ENCODE results near the gene SERINC2.
"Not testable (repeated sequence)": the region's sequence is repeated elsewhere in the genome, so short reads cannot be mapped to it uniquely, and the experiment has no call there.

SERINC2 gene

DNA sequence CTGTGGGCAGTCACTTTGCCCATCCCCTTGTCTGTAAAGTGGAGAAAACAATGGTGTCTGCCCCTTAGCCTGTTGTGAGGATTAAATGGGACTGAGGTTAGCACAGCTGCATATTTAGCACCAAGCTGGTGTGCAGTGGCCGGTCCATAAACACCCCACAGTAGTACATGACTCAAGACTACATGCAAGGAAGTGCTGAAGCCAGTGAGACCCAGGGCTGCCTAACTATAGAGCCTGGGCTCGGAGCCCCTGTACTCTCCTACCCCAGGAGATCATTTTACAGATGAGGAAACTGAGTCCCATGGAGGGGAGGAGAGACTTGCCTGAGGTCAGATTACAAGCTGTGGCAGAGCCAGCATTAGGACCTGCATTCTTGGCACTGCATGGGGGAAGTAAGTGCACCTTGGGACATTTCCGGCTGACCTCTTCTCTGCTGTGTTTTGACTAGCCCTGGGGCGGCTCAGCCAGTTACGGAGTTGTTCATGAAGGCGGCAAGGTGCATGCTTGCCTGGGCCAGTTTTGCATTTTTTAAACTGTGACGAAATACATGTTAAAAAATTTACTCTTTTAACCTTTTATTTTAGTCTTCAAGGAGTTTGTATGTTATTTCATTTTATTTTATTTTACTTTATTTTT, 3.2 kb downstream of the SERINC2 start:
- no peak for DNase-seq

DNA sequence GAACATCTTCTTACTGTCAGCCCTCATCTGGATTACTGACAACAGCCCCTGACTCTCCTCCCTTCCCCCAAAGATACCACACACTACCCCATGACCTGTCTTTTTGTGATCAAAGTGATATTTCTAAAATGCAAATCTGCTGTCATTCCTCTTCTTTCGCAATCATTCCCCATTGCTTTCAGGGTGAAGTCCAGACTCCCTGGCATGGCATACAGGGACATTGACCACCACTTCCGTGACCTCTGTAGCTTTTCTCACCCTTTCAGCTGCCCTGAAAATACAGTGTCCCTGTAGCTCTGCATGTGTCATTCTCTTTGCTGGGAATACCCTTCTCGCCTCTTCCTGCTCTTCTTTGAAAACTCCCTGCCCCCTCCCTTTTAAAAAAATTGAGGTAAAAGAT, 4.1 kb downstream of the SERINC2 start:
- DNase-seq = no peak

DNA sequence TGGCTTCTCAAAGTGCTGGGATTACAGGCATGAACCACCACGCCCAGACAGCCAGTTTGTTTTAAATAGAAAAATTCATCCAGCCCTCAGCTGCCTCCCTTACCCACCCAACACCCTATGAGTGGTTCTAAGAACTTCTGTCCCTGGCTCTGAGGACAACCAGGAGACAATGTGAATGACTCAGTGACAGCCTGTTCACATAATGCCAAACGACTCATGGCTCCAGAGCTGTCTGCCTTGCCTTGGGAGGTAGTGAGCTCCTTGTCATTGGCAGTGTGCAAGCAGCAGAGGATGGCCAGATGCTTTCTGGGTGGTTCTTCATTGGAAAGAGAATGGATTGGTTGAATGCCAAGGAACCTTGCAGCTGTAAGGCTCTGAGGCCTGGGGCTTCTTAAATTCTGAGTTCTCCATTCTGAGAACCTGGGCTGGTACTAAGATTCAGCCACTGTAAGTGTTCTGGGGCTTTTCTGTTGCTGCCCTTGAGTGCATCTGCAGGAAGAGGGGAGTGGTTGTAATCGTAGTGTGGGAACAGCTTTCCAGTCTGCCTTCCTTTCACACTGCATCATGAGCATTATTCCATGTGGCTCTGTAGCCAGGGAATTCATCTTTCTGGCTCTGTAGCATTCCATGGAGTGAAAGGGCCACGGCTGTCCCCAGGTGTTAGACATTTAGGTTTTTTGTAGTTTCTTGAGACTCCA, 5.8 kb downstream of the SERINC2 start:
- DNase-seq = no peak

DNA sequence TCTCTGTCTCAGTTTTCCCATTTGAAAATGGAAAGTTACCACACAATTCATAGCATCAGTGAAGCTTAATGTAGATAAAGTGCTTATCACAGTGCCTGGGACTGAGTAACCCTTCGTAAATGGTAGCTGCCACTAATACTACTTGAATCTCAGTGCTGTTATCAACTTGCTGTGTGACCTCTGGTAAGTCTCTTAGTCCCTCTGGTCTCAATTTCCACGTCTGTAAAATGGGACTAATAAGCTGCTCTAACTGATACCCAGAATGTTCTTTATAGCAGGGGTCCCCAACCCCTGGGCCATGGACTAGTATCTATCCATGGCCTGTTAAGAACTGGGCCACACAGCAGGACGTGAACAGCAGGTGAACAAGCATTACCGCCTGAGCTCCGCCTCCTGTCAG, 7.7 kb downstream of the SERINC2 start:
- DNase-seq = no peak

DNA sequence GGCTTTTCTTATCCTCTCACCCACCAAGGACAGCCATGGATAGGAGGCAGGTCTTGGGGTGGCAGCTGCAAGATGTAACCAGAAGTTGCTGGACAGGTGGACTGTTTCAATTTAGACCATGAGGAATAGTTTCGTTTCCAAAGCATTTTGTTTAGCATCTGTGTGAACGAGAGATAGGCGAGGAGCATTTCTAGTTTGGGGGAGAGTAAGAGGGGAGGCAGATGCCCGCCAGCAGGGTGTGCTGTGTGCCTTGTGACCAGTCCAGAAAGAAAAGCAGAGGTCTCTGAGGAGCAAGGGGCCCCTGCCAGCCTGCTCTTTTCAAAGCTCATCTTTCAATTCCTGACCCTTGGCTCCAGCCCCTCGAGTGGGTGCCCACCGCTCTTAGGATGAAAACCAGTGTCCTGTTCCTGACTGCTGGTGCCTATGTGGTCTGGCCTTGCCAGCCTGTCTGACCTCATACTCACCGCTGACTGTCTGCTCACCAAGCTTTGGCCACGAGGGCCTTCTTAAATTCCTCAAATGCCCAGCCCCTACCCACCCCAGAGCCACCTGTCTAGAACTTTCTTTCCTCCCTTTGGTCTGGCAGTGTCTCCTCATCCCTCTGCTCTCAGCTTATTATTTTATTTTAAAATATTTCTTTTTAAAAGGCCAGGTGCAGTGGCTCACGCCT, 8.5 kb downstream of the SERINC2 start:
- DNase-seq = no peak

DNA sequence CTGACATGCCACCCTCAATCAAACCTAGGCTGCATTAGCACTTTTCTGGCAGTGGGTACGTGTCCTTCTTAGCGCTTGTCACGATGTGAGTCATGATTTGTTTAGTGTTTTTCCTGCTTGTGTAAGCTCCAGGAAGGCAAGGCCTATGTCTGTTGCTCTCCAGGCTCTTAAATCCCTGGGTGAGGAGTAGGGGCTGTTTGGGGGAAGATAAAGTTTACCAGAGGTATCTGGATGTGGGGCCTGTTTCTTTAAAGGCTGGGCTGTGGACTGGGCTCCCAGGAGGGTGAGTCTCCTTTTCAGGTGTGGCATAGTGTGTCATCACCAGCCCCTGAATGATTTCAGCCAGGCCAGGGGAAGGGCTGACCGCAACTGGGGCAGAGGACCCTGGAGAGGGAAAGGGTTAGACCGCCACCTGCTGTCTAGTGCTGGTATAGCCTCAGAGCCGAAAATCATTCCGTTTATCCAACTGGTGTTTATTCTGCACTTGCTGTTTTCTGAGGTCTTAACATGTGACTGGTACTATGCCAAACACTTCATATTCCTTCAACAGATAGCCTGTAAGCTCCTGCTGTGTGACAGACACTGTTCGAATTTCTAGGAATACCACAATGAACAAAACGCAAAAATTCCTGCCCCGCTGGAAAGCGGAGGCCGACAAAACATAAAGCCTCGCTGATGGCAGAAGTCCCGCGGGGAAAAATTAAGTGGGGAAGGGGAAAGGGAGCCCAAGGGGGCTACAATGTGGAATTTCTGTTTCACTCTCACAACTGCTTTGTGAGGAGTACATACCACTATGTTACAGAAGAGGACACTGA, 9.7 kb downstream of the SERINC2 start:
- DNase-seq = peak; percentile 67

DNA sequence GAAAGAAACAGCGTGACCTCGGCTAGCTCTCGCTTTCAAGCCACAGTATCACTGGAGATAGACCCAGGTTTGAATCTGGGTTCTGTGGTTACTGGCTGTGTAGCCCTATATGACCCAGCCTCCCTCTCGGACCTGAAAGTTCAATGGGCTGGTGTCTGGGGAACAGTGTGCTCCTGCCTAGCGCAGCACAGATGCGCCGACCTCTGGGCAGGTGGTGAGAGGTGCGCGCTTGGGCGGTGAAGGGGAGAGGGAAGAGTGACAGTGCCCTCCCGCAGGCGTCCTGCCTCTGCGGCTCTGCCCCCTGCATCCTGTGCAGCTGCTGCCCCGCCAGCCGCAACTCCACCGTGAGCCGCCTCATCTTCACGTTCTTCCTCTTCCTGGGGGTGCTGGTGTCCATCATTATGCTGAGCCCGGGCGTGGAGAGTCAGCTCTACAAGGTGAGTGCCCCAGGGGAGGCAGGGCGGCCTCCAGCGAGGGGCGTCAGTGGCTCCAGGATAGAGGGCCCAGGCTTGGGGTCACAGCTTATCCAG, 10.5 kb downstream of the SERINC2 start:
- DNase-seq = no peak

DNA sequence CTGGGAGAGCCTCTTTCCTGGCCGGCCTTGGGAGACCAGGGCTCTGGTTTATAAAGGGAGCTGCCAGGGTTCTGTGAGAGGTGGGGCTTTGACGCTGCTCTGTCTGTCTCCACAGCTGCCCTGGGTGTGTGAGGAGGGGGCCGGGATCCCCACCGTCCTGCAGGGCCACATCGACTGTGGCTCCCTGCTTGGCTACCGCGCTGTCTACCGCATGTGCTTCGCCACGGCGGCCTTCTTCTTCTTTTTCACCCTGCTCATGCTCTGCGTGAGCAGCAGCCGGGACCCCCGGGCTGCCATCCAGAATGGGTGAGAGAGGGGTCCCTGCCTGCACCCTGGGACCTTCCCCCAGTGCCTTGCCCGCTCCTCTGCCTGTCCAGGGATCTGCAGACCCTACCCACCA, 11.6 kb downstream of the SERINC2 start:
- no peak for DNase-seq

DNA sequence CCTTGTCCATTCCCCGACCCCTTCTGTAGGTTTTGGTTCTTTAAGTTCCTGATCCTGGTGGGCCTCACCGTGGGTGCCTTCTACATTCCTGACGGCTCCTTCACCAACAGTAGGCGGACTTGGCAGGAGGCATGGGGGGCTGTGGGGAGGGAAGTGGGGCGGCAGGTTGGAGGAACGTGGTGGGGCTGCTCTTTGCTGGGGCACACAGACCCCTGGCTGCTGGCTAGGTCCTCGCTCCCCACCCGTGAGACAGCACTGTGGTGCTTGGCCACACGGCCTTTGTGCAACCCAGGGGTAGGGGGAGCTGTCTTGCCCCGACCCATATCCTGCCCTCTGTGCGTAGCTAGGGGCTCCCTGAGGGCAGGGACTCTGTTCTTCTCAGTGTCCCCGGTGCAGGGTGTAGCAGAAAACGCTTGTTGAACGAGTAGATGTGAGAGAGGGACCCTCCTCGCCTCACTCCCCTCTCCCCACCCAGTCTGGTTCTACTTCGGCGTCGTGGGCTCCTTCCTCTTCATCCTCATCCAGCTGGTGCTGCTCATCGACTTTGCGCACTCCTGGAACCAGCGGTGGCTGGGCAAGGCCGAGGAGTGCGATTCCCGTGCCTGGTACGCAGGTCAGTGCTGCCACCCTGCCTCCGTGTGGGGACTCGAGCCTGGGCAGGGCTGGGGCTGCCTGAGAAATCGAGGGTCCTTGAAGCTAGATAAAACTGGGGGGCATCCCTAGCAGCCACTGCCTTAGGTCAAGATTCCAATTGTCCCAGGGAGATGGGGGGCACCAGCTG, 12.5 kb downstream of the SERINC2 start:
- DNase-seq = no peak

DNA sequence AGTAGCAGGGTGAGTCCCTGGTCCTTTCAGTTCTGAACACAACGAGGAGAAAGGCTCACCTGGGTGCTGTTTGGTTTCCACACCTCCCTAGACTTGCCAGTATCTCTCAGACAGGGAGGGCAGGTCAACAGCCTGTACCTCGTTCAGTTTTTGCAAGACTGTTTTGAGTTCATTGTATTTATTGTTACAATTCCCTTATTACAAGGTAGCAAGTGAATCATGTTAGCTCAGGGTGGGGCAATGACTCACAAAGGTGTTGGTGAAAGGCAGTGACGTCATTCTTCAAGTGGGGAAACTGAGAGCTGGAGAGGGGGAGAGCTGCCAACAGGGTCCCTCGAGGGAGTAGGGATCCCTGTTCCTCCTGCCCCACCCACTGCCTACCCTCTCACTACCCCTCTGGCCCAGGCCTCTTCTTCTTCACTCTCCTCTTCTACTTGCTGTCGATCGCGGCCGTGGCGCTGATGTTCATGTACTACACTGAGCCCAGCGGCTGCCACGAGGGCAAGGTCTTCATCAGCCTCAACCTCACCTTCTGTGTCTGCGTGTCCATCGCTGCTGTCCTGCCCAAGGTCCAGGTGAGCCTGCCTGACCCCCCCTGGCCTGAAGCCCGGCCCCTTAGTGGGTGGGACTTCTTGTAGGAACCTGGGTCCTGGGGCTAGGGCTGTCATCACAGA, 13.4 kb downstream of the SERINC2 start:
- no peak for DNase-seq

DNA sequence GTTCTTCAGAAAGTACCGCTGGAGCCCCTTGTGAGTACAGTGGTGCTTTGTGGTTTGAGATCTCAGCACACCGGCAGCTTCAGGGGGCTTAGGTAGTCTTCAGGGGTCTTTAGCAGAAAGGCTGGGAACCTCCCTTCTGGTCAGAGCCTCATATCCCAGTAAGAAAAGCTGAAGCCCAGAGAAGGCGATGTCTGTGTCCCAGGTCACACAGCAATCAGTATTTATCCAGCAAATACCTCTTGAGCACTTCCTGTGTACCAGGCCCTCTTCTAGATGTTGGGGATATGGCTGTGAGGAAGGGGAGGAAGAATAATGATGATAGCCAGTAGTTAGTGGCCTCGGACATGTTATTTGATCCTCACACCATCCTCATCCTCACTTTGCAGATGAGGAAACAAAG, 14.3 kb downstream of the SERINC2 start:
- no peak for DNase-seq

DNA sequence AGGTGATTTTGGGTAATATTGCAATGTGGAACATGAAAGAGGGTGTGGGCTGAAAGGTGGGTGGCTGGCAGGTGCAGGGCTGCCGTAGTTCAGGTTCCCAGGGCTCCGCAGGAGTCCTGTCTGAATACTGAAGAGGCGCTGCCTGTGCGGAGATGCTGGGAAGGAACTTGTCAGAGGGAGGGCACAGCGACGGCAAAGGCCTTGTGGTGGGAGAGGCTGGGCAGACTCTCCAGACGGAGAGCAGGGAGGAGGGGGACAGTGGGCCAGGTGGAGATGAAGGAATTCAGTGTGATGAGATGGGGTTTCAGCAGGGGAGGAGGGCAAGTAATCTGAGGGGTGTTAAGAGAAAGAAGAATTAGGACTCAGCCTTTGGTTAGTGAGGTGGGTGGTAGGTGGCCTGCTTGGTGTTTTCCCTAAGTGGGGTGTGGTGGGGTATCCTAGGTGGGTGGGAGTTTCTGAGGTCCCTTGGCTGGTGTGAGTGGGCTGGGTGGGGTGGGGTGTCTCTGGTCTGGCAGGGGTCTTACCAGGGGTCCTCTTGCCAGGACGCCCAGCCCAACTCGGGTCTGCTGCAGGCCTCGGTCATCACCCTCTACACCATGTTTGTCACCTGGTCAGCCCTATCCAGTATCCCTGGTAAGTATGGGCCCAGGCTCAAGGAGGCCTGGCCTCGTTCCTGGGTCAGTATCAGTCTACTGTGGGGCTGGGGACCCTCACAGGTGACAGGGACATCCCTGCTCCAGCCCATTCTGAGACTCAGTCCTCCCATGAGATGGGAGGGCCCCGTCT, 15.6 kb downstream of the SERINC2 start:
- no peak for DNase-seq

DNA sequence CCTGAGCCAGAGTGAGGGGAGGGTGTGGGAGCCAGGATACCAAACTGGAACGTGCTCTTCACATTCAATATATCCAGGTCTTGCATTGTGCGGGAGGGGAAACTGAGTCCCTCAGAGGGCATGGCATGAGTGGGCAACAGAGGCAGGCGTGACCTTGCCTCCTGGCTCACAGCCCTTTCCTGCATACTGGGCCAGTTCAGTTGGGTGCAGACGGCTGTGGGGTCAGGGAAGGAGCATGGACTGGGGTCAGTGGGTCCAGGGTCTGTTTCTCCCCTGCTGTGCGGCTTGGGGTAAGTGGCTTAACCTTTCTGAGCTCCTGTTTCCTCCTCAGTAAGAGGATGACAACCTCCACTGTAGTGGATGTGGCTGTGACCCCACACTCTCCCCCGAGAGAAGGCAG, 16.6 kb downstream of the SERINC2 start:
- no peak for DNase-seq

DNA sequence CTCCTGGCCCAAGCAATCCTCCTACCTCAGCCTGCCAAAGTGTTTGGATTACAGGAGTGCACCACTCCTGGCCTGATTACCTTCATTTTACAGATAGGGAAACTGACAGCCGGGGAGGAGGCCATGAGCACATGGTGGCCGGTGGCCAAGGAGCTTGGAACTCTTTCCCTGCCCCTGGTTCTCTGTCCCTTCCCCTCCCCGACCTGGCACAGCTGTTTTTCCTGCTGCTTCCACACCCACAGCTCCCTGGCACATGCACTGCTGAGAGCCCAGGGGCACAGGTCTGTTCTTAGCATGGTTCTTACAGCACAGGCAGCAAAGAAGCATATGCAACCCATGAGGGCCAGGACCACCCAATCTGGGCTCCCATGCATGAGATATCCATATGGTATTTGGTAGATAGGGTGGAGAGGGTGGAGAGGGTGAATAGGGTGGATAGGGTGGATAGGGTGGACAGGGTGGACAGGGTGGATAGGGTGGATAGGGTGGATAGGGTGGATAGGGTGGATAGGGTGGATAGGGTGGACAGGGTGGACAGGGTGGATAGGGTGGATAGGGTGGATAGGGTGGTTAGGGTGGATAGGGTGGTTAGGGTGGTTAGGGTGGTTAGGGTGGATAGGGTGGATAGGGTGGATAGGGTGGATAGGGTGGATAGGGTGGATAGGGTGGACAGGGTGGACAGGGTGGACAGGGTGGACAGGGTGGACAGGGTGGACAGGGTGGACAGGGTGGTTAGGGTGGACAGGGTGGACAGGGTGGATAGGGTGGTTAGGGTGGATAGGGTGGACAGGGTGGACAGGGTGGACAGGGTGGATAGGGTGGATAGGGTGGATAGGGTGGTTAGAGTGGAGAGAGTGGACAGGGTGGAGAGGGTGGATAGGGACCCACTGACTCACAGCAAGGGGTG, 18.6 kb downstream of the SERINC2 start:
- not testable (repeated sequence) for DNase-seq

DNA sequence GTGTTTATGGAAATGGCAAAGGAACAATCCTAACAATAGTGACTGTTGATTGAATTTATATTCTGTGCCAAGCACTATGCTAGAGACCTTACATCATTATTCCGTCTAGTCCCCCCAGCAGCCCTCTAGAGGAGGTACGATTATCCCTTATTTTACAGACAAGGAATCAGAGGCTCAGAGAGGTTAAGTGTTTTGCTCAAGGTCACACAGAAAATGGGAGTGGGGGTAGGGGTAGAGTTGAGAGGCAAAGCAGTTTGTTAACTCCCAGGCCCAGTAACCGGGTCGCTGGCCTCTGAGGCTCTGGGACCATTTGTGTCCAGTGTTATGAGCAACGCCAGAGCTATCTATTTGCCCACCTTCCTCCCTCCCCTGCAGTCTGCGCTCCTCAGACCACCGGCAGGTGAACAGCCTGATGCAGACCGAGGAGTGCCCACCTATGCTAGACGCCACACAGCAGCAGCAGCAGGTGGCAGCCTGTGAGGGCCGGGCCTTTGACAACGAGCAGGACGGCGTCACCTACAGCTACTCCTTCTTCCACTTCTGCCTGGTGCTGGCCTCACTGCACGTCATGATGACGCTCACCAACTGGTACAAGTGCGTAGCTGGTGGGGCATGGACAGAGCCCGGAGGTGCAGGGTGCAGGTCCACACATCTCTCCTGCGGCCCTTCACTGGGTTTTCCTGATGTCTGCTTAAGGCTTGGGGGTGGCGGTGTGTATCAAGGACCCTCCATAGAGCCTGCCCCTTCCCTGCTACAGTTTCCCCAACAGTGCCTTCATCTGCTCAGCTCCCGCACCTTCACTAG, 19.8 kb downstream of the SERINC2 start:
- DNase-seq = no peak

DNA sequence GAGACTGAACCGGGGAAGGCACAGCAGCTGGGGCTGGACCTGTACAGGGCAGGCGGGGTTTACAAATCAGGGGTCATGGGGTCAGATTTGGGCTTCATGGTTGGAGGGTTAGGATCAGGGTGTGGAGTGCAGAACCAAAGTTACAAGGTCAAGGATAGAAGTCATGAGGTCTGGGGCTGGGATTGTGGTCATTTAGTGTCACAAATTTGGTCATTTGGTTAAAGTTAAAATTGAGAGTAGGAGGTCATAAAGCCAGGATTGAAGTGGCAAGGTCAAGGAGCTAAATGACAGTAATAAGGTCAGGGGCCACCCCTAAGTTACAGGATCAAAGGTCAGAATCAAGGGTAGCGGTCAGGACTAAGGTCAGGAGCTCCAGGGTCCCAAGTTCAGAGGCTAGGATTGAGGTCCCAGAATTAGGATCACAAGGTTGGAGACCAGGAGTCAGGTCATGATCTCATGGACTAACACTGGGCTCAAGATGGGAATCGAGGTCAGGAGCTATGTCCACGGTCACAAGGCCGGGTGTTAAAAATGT, 20.4 kb downstream of the SERINC2 start:
- DNase-seq = no peak

DNA sequence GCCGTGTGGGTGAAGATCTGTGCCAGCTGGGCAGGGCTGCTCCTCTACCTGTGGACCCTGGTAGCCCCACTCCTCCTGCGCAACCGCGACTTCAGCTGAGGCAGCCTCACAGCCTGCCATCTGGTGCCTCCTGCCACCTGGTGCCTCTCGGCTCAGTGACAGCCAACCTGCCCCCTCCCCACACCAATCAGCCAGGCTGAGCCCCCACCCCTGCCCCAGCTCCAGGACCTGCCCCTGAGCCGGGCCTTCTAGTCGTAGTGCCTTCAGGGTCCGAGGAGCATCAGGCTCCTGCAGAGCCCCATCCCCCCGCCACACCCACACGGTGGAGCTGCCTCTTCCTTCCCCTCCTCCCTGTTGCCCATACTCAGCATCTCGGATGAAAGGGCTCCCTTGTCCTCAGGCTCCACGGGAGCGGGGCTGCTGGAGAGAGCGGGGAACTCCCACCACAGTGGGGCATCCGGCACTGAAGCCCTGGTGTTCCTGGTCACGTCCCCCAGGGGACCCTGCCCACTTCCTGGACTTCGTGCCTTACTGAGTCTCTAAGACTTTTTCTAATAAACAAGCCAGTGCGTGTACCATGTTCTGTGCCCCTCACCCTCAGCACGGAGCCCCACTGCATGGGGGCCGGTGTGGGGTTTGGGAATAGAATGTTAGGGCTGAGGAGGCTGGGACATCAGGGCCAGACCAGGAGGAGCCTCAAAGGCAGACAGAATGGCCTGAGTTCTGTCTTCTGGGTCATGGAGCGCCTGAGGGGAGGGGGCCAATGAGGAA, 21.3 kb downstream of the SERINC2 start:
- no peak for DNase-seq

DNA sequence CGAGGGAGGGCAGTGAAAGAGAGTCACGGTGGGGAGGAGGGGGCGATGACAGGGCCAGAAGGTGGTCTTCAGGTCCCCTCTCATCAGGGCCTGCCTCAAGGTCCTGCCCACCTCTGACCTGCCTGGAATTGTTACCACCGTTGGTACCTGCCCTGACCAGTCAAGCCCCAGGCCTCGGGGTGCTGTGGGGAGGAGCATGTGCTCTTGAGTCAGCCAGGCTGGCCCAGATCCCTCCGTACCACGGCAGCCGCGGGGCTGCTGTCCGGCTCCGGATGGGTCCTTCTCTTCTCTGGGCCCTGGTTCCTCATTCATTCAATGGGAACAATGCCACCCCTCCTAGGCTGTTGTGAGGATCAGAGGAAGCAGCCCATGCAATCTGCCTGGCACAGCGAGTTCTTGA, 22.0 kb downstream of the SERINC2 start:
- DNase-seq = no peak
